HepG2 (cell line): ENCODE data around the gene ACBD3. TPM values are rescaled to one million over a fixed set of nuclear protein-coding genes. Genes with fewer than 3 reads are reported as not detected.

Experiments used
- ARID5B ChIP-seq: IDR thresholded peaks from 2 replicates; pipeline ENCODE4 v1.4.0; 2020; ENCODE audit warnings: mild to moderate bottlenecking, missing genetic modification reagents
- E2F5 ChIP-seq: sonication (generic); formaldehyde crosslinking; conservative IDR thresholded peaks from 2 replicates; pipeline ENCODE4 v1.4.0; 2020; ENCODE audit warnings: missing genetic modification reagents
- HHEX ChIP-seq: IDR thresholded peaks from 2 replicates; pipeline ENCODE4 v1.6.1; 2016; ENCODE audit warnings: control low read depth
- HIC2 ChIP-seq: sonication (generic); formaldehyde crosslinking; IDR thresholded peaks from 2 replicates; pipeline ENCODE4 v1.9.0; 2022; ENCODE audit warnings: low read depth, missing genetic modification reagents
- JUND ChIP-seq: sonication (generic); formaldehyde crosslinking; IDR thresholded peaks from 2 replicates; pipeline ENCODE4 v1.8.0; 2022; ENCODE audit warnings: mild to moderate bottlenecking, missing genetic modification reagents
- MLX ChIP-seq: IDR thresholded peaks from 2 replicates; pipeline ENCODE4 v1.6.1; 2016
- NFKBIZ ChIP-seq: IDR thresholded peaks from 2 replicates; pipeline ENCODE4 v1.6.1; 2018; ENCODE audit warnings: missing genetic modification reagents, missing compliant biosample characterization
- NR2C2 ChIP-seq: sonication (generic); formaldehyde crosslinking; IDR thresholded peaks from 2 replicates; pipeline ENCODE4 v1.4.0; 2020; ENCODE audit warnings: missing genetic modification reagents, mild to moderate bottlenecking, moderate library complexity, borderline replicate concordance
- PPARG ChIP-seq: conservative IDR thresholded peaks from 2 replicates; pipeline ENCODE4 v1.6.1; 2016; ENCODE audit warnings: missing biosample characterization, missing genetic modification reagents
- RERE ChIP-seq: IDR thresholded peaks from 2 replicates; pipeline ENCODE4 v1.6.1; 2016; ENCODE audit warnings: low read depth, missing genetic modification reagents, missing compliant biosample characterization
- SCMH1 ChIP-seq: sonication (generic); formaldehyde crosslinking; IDR thresholded peaks from 2 replicates; pipeline ENCODE4 v1.9.0; 2021; ENCODE audit warnings: missing genetic modification reagents, mild to moderate bottlenecking, borderline replicate concordance
- ZBTB37 ChIP-seq: sonication (generic); formaldehyde crosslinking; IDR thresholded peaks from 2 replicates; pipeline ENCODE4 v1.4.0; 2020; ENCODE audit warnings: mild to moderate bottlenecking, missing genetic modification reagents
- ZFY ChIP-seq: sonication (generic); formaldehyde crosslinking; IDR thresholded peaks from 2 replicates; pipeline ENCODE4 v1.4.0; 2020; ENCODE audit warnings: missing genetic modification reagents
- ZNF30 ChIP-seq: sonication (generic); formaldehyde crosslinking; IDR thresholded peaks from 2 replicates; pipeline ENCODE4 v1.5.0; 2020; ENCODE audit warnings: mild to moderate bottlenecking, missing genetic modification reagents
- ZNF354B ChIP-seq: sonication (generic); formaldehyde crosslinking; IDR thresholded peaks from 2 replicates; pipeline ENCODE4 v1.8.0; 2022; ENCODE audit warnings: mild to moderate bottlenecking, missing genetic modification reagents
- ZNF781 ChIP-seq: sonication (generic); formaldehyde crosslinking; IDR thresholded peaks from 2 replicates; pipeline ENCODE4 v1.5.1; 2020; ENCODE audit warnings: borderline replicate concordance, mild to moderate bottlenecking, missing genetic modification reagents; ENCODE audit errors: not compliant biosample characterization
- polyA plus RNA-seq, 8 experiments: library from polyadenylated mRNA; depleted of rRNA in 3 of 8; stranded (reverse) in 7 of 8; unstranded in 1 of 8; fragments of >200 nt; fragmentation: Illumina TruSeq in 4 of 8; extraction: Trizol in 4 of 8; gene quantifications; 2 replicates each; pipeline versions ENCODE4 v1.2.1 to v1.2.3, GENCODE V29; 2011 to 2016; ENCODE audit warnings: low read depth in 4 of 8, missing spikeins in 1 of 8, mixed read lengths in 1 of 8; ENCODE audit not compliant: insufficient read depth in 1 of 8
- total RNA-seq, 5 experiments: library from RNA; depleted of rRNA; stranded (reverse); fragments of >200 nt; fragmentation: Illumina TruSeq; extraction: Trizol; gene quantifications; 2 replicates each; pipeline ENCODE4 v1.2.3, GENCODE V29; 2016; ENCODE audit warnings: low read depth in 1 of 5

ACBD3 gene
- total and polyA plus RNA-seq, 2 of the 13 experiments (the other 11 are each of a cell fraction or from before 2014, with no cell fraction given): 24.3 to 39.3 TPM

GRCh38 chr1:226187019-226187322 is 430 bp upstream of the ACBD3 start (continued):
- no peak for TF ChIP-seq ZNF354B (CRISPR knock-in tag)
- TF ChIP-seq SCMH1 (CRISPR knock-in tag): no peak
- TF ChIP-seq ARID5B: no peak
- TF ChIP-seq HIC2 (CRISPR knock-in tag): no peak
- TF ChIP-seq RERE: no peak
- TF ChIP-seq PPARG: no peak
- no peak for TF ChIP-seq E2F5
- no peak for TF ChIP-seq NFKBIZ (CRISPR knock-in tag)
- no peak for TF ChIP-seq MLX
- peak; percentile 66; the same call in 1 of the 2 replicates for TF ChIP-seq ZFY (CRISPR knock-in tag)
- no peak for TF ChIP-seq JUND (CRISPR knock-in tag)
- TF ChIP-seq NR2C2: no peak
- TF ChIP-seq HHEX (CRISPR knock-in tag): no peak
- no peak for TF ChIP-seq ZNF30
- TF ChIP-seq ZBTB37: no peak
- peak; percentile 2 for TF ChIP-seq ZNF781 (CRISPR knock-in tag)
